ENCODE measurements around the gene MNDA.

GRCh38 chr1:158840236-158840635 lies 9.1 kb downstream of the MNDA start:
- TF ChIP-seq CTCF (IDR thresholded peaks at IDR 0.05): no peak
- no peak for TF ChIP-seq EZH2 (IDR thresholded peaks at IDR 0.05; ENCODE audit: borderline replicate concordance, insufficient read depth, low read depth, low read length, poor library complexity, severe bottlenecking)

Data from B cell (primary cell).